HG03103 (cell line): ENCODE results near the gene AKAP10.
"Not testable (repeated sequence)": the region's sequence is repeated elsewhere in the genome, so short reads cannot be mapped to it uniquely, and the experiment has no call there.

Experiments
- ATAC-seq: cut with Tn5 transposase; IDR thresholded peaks from one replicate; pipeline ENCODE4 v1.9.1; 2021; ENCODE audit warnings: low read depth; ENCODE audit not compliant: unreplicated experiment

Gene AKAP10, protein sequence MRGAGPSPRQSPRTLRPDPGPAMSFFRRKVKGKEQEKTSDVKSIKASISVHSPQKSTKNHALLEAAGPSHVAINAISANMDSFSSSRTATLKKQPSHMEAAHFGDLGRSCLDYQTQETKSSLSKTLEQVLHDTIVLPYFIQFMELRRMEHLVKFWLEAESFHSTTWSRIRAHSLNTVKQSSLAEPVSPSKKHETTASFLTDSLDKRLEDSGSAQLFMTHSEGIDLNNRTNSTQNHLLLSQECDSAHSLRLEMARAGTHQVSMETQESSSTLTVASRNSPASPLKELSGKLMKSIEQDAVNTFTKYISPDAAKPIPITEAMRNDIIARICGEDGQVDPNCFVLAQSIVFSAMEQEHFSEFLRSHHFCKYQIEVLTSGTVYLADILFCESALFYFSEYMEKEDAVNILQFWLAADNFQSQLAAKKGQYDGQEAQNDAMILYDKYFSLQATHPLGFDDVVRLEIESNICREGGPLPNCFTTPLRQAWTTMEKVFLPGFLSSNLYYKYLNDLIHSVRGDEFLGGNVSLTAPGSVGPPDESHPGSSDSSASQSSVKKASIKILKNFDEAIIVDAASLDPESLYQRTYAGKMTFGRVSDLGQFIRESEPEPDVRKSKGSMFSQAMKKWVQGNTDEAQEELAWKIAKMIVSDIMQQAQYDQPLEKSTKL

DNA sequence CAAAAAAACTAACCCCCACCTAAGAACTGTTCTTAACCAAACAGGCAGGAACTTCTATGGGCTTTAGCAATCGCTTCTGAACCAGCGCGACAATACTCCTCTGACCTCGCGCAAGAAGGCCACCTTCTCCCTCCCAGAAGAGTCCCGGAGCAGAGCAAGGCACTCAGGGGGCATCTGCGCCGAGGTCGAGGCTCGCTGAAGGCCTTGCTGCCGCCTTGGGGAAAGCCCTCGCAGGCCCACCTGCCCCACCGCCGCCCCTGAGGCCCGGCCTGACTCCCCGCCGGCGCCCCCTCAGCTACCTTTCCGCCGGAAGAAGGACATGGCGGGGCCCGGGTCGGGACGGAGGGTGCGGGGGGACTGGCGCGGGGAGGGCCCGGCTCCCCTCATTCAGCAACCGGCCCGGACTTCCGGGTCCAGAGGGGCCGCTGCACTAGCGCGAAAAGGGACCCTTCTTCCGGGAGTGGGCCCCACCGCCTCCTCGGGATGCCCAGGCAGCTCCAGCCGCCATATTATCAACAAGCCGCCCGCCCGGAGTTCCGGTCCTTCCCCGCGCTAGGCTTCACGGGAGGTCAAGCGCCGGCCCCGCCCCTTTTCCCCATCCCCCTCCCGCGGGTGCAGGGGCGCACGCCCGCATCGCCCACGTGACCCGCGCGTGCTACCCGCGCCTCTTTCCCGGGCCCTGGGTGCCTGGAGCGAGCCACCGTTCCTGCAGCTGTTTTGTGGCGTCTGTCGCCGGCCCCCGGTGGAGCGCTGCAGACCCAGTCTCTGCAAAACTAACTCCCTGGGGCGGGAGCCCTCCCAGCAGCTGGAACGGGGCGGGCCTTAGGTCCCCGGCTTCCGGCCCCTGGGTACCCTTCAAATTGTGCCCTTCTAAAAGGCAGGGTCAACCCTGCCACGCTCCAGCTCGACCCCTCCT is at the start of gene AKAP10:
Gene AKAP10, minus strand, starts transcription at position 536 of the 916 bp plus-strand sequence. Its CDS starts 149 bp downstream, at position 387.
- ATAC-seq = peak; percentile 65

DNA sequence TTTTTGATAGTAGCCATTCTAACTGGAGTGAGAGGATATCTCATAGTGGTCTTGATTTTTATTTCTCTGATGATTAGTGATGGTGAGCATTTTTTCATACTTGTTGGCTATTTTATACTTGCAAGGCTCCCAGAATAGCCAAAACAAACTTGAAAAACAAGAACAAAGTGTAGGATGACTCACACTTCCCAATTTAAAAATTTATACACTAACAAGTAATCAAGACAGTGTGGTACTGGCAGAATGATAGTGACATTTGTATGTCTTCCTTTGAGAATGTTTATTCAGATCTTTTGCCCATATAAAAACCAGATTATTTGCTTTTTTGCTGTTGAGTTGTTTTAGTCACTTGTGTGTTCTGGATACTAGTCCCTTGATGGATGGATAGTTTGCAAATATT is 49.3 kb upstream of the AKAP10 start:
- no peak for ATAC-seq

DNA sequence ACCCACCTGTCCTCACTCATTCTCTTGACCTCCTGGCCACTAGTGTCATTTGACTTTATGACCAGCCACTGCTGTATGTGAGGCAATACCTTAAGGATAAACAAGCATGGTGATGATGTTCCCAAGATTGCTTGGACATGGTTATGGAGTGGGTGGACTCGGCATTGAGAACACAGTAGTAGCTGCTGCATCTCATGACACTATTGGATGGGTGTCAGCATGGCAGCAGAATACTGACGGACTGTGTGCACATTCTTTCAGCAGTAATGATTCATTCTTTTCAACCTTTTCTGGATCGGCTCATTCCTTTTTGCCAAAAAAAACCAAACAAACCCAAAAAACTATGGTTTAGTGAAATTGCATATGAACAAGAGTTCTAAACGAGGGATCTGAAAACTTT is 45.1 kb upstream of the AKAP10 start:
- no peak for ATAC-seq

DNA sequence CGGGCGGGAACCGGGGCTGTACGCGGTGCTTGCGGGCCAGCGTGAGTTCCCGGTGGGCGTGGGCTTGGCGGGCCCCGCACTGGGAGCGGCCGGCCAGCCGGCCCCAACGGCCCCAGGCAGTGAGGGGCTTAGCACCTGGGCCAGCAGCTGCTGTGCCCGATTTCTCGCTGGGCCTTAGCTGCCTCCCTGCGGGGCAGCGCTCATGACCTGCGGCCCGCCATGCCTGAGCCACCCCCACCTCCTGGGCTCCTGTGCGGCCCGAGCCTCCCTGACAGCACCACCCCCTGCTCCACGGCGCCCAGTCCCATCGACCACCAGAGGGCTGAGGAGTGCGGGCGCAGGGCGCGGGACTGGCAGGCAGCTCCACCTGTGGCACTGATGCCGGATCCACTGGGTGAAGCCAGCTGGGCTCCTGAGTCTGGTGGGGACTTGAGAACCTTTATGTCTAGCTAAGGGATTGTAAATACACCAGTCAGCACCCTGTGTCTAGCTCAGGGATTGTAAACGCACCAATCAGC is 38.9 kb upstream of the AKAP10 start:
- not testable (repeated sequence) for ATAC-seq

DNA sequence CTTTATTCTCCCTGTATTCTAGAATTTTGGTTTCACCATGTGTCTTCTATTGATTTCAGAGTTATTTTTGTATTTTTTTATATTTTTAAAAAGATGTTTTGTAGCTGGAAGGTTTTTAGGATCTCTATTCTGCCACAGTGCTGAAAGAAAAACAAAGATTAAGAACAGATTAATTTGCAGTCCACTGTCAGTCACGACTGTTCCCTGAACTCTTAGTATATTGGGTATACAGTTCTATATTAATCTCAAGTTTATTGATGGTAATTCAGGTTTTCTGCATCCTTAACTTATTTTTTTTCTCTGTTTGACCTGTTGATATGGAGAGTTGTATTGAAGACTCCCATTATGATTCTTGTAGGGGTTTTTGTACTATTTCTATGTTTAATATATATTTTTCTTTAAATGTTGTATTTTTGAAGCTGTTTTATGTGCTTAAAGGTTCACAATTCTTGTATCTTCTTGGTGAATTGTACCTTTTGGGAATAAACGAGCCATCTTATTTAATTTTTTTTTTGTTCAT is 34.4 kb upstream of the AKAP10 start:
- no peak for ATAC-seq

DNA sequence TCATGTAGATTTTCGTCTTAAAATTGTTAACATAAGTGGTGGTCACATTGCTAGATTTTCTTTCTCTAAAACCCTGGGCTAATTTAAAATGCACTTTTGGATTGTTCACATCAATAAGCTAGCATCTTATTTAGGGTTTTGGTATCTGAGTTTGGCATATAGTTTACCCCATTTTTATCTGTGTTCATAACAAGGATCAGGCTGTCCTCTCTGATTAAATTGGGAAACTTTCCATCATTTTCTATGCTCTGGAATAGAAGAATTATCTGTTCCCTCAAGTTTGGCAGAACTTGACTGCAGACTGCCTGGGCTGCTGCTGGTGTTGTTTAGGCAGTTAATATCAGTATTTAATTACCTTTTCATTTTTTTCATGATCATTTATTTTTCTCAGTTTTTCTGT is 33.3 kb upstream of the AKAP10 start:
- no peak for ATAC-seq

DNA sequence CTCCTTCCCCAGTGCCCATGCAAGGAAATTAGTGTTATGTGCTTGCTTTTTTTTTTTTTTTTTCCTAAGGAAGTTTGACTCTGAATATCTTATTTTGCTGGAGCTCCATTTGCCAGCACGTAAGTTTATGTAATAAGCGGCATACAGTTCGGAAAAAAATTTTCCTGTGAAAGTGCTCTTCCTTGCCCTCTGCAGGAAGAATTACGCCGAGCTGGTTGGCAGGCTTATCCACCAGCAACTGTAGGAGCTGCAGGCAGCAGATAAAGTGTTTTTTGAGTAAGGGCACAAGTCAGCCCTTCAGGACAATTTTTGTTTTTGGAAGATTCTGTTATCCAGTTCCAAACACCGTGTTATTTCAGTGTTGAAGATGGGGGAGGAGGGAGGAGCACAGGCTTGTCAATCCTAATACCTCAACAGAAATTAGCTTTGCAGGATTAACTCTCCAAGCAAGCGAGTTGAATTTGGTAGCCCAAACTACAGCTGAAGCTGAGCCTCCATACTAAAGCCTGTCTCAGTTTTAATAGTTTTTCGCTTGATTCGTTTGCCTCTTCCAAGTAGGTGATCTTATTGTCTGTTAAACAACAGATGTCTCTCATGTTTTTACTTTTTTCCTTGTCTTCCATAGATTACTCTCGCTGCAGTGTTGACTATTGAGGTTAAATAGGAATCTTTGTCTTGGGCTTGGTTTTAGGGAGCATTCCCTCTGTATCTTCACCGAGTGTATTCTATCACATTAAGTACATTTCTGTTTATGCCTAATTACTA is 32.7 kb upstream of the AKAP10 start:
- no peak for ATAC-seq

DNA sequence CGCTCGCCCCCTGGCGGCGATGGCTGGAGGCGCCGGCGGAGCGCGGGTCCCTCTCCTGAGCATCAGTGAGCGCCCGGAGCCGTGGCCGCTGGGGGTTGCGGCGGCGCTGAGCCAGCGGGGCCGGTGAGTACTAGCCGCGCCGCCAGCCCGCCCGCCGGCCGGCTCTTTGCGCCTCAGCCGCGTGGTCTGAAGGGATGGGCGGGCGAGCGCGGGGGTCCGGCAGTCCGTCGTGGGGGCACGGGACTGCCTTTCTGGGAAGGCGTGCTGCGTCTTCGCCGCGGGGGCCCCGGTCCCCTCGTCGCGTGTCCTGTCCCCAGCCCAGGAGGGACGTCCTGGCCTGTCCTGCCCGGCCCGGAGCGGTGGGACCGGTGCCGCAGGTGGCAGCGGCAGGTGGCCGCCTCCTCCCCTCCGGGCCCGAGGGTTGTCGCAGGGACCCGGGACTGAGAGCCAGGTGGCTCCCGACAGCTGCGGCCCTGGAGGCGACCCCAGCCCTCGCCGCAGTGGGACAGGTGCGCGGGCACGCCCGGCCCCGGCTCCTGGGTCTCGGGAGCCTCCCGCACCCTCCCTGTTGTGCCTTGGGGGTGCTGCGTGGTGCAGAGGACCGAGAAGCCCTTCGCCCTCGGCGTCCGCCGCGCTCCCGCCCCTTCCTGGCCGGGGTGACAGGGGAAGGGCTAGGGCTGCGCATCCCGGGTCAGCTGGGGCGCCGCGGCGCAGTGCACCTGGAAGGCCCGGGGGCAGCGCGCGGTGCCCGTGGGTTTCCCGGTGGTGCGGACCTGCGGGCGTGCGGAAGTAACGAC is 31.9 kb upstream of the AKAP10 start, which contains the start of gene SPECC1:
Gene SPECC1, plus strand, starts transcription at position 58 of the 797 bp plus-strand sequence. CDS start 87,293 bp downstream, outside the sequence.
- ATAC-seq = peak; percentile 79

DNA sequence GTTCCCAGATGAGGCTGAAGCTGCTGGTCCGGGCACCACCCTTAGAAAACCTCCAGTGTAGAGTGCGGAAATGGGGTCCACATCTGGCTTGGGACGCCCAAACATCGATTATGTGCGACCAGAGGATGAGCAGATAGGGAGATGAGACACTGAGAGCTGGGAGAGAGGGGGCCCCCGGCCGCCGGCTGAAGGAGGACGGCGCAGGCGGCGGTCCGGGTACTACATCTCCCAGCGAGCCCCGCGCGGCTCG is 31.3 kb upstream of the AKAP10 start:
- no peak for ATAC-seq

DNA sequence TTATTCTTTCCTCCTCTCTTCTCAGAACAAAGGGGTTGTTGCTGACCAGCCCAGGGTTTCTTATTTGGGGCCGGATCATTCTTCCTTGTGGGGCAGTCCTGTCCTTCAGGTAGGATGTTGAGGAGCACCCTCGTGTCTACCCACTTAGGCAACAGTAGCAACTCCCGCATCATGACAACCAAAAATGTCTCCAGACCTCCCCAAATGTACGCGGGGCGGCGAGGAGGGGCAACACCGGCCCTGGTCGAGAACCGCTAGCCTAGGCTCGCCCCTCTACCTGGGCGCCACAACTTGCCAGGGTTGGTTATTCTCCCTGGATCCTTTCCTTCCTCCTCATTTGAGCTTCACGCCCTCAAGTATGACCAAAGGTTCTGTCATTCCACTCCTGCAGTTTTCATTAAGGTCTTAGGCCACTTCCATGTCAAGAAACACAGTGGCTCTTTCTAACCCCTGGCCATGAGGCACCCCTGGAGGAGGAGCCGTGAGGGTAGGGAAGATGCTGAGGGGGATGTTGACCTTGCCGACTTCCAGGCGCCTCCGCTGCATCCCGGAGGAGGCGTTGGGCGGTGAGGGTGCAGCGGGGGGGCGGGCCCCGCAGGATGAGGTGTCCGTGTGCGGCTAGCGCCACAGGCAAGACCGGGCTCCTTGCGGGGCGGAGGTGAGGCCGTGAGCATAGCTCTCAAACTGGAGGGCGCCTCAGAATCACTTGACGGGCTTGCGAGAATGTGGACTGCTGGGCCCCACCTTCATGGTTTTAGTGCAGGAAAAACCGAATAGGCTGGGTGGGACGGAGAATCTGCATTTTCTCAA is 30.8 kb upstream of the AKAP10 start:
- ATAC-seq = peak; percentile 22

DNA sequence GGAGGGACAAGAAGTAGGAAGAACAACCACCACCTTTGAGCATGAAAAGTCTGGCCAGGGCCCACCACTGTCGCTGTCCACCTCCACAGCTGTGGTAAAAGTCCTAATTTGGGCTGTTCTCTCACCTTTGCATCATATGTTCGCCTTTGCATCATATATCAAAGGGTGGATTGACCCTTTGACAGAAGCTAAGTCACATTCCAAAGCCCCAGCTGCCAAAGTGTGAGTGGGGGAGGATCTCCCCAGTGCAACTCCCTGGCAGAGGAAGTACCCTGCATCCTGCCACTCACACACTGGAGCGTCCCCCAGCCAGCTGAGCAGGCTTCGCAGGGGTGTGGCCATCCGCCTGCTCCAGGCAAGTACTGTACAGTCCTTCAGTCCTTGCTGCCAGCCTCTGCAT is 18.9 kb upstream of the AKAP10 start:
- ATAC-seq = no peak

DNA sequence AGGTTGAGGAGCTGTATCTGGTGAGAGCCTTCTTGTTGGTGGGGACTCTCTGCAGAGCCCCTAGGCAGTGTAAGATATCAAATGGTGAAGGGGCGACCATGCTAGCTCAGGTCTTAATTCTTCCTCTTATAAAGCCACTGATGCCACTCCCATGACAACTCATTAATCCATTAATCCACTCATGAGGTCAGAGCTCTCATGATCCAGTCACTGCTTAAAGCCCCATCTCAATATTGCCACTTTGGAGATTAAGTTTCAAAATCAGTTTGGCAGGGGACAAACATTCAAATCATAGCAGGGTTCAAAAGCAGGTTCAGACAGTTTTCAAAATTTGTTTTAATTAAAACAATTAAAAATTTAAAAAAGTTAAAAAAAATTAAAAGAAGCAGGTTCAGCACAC is 18.5 kb upstream of the AKAP10 start:
- no peak for ATAC-seq

DNA sequence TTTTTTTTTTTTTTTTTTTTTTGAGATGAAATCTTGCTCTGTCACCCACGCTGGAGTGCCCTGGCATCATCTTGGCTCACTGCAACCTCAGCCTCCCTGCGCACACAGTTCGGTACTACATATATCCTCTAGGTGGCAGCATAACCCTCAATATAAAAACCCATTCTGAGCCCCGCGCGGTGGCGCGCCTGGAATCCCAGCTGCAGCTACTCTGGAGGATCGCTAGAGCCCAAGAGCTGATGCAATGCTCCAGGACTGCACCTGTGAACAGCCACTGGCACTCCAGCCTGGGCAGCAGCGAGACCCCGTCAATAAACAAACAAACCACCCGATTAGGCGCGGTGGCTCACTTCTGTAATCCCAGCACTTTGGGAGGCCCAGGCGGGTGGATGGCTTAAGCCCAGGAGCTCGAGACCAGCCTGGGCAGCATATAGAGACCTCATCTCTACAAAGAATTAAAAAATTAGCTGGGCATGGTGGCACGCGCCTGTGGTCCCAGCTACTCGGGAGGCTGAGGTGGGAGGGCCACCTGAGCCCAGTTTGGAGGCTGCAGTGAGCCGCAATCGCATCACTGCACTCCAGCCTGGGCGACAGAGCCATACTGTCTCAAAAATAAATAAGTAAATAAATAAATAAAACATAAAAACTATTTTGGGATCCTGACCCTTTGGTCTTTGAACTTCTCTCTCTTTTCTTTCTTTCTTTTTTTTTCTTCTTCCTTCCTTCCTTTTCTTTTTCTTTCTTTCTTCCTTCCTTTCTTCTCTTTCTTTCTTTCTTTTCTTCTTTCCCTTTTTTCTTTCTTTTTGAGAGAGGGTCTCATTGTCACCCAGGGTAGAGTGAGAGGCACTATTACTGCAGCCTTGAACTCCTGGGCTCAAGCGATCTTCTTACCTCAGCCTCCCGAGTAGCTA is 15.4 kb upstream of the AKAP10 start:
- no peak for ATAC-seq

DNA sequence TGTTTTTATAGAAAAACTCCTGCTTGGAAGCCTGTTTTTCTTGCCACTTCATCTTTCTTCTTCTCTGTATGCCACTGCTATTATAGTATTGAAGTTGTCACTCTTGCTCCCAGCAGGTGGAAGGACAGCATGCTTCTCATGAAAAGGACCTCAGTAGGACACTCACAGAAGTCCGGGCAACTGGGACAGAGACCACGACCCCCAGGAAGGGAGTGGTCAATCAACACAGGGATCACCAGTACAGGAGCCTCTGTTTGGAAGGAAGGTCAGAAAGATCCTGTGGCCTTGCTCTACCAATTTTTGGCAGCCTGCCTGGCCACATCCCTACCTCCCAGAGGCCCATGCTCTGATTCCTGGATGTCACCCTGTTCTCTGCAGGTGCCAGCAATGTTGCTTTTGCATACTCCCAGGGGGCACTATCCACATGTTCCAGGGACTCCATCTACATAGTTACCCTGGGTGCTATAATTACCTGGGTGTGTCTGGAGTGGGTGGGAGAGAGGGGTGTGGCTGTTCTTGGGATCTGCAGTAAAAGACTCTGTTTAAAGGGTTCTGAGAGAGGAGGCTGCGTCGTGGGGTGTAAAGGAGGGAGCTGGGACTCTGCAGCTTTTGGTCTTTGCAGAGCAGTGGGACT is 13.7 kb upstream of the AKAP10 start:
- no peak for ATAC-seq

DNA sequence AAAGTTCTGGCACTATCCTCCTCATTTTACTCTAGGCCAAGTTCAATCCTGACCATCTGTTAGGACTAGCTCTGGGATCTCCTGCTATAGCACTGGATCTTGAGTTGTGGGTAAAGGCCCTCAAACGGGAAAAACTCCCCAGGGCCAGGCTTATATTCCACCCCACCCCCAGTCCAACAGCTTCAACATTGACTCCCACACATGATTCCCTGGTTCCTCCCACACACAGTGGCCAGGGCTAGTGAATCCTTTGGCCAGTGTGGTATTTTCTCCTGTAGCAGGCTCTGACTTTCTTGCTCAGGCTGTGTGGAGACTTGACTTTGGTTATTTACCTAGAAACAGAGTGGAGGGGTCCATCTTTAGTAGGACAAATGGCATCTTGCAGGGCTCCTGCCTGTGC is 10.3 kb upstream of the AKAP10 start:
- ATAC-seq = no peak

DNA sequence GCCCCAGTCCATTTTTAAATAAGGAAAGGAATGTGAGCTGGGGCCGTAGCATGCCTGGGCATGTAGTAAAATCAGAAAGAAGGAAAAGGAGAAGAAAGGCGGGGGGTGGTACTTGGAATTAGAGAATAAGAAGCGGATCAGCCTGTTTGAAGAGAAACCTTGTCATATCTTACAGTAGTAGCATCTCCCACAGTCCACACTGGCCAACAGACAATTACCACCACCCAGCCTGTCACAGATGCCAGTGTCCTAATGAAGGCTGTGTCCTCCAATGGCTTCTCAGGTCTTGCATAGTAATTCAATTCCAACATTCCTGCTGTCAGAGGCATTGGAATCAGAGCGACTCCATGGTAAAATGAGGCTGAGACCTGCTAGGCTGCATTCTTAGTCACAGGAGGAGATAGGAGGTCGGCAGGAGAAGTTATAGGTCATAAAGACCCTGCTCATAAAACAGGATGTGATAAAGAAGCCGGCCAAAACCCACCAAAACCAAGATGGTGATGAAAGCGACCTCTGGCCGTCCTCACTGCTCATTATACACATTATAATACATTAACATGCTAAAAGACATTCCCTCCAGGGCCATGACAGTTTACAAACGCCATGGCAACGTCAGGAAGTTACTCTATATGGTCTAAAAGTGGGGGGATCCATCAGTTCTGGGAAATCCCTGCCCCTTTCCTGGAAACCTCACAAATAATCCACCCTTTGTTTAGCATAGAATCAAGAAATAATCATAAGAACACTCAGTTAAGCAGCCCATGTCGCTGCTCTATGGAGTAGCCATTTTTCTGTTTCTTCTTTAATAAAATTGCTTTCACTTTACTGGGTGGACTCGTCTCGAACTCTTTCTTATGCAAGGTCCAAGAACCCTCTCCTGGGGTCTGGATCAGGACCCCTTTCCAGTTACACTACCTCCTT is 9.6 kb upstream of the AKAP10 start:
- ATAC-seq = no peak
